Activated T-cell treated with anti-CD3 and anti-CD28 coated beads for 24 hours (primary cell): Measurements from ENCODE around the gene GDF10.

Experiments
- DNase-seq: peaks from one replicate; pipeline ENCODE4 v3.0.0-alpha.2; 2020; ENCODE audit warnings: low read depth

The GDF10 gene

DNA sequence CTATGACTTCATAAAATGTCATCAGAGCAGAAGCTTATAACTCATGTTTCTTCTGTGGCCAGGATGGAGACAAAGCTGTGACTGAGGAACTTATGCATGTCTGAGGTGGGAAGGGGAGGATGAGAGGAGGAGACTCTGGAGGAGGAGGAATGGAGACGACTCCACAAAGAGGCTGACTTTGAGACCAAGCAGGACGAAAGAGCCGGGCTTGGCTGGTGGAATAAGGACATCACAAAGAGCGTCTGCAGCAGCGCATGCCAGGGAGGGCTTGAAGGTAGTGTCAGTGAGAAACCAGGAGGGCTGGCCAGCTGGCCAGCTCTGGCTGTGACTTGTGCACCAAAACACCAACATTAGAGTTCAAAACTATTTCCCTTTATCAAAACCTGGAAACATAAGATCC lies 16.1 kb downstream of the GDF10 start:
- DNase-seq: no peak

GRCh38 chr10:47317251-47317650 lies 17.3 kb downstream of the GDF10 start:
- DNase-seq: no peak

DNA sequence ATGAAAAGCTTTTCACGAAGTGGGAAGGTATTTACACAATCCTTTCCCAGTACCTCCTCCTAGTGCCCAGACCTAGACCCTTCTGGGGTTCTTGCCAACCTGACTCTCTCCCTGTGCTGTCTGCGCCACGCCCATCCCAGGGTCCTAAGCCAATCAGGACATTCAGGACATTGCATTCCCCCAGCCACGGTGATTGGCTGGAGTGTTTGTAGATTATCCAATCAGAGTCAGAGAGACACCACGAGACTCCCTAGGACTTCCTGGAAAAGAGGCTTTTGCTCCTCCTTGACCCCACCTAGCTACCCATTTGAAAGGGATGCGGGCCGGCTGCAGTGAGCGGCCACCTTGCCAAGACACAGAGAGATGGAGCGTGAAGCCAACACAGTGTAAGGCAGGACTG lies 18.7 kb downstream of the GDF10 start:
- DNase-seq: no peak

DNA sequence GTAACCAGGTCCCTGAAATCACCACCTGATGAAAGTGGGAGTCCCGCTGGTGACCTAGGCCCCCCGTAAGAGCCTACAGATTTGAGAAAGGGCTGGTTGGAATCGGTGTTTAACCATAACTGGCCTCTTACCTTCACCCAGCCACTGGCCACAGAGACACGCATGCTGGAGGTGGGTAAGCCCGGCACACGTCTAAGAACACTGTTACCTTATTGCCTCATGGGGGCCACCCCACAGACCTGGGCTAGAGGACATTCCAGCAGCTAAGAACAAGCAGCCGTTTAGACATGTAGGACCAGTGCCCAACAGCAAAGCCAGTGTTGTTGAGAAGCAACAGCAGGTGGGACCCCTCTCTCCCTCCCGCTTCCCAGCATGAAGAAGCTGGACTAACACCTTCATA lies 19.8 kb downstream of the GDF10 start:
- no peak for DNase-seq

GRCh38 chr10:47320812-47321211 lies 20.8 kb downstream of the GDF10 start:
- no peak for DNase-seq

- DNase-seq: no peak
These were observed 21.7 kb downstream of the GDF10 start for GRCh38 chr10:47321521-47322195.

DNA sequence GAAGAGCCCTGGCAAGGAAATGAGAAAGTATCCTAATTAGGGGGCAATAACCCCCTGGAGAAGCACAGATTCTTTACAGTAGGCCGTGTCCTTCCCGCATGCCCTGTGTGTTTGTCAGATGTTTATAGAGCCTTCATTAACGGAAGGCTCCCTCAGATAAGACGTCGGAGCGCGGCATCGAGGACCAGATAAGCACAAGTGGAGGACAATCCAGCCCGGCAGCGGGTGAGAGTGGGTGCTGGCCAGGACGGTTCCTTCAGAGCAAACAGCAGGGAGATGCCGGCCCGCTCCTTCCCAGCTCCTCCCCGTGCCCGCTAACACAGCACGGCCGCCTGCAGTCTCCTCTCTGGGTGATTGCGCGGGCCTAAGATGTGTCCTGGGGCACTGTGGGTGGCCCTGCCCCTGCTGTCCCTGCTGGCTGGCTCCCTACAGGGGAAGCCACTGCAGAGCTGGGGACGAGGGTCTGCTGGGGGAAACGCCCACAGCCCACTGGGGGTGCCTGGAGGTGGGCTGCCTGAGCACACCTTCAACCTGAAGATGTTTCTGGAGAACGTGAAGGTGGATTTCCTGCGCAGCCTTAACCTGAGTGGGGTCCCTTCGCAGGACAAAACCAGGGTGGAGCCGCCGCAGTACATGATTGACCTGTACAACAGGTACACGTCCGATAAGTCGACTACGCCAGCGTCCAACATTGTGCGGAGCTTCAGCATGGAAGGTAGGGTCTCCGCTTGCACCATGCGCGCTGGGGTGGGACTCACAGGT lies 22.5 kb downstream of the GDF10 start, which contains the start of gene GDF2:
Gene GDF2 (plus strand): TSS at position 155 of the 762 bp plus-strand sequence. CDS start 215 bp downstream, at position 370.
- no peak for DNase-seq

GRCh38 chr10:47323087-47323486 lies 23.1 kb downstream of the GDF10 start:
- DNase-seq: no peak

DNA sequence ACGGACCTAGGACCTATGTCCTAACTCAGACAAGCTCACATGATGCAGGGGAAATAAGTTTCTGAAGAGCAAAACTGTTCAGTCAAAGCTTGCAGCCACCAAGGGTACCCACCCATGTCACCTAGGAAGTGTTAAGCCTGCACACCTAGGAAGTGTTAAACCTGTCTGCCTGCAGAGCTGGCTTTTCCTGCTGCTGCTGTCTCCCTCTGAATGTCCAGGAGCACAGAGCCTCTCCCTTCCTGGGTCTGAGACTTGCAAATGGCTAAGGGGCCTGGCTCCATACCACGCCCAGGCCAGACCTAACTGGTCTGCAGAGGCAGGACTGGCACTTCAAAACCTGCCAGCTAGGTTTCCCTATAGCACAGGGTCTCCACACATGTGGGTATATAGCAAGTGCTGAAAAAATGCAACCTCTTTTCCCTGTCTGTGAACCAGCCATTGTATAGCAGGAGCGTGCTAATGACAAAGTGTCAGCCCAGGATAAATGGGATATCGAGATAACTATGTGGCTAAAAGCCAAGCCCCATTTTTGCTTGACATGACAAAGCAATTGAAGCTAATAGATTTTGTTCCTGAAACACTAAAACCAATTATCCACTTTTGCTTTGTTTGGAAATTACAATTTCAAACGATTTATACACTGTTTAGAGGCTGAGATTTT lies 23.8 kb downstream of the GDF10 start:
- DNase-seq: no peak

DNA sequence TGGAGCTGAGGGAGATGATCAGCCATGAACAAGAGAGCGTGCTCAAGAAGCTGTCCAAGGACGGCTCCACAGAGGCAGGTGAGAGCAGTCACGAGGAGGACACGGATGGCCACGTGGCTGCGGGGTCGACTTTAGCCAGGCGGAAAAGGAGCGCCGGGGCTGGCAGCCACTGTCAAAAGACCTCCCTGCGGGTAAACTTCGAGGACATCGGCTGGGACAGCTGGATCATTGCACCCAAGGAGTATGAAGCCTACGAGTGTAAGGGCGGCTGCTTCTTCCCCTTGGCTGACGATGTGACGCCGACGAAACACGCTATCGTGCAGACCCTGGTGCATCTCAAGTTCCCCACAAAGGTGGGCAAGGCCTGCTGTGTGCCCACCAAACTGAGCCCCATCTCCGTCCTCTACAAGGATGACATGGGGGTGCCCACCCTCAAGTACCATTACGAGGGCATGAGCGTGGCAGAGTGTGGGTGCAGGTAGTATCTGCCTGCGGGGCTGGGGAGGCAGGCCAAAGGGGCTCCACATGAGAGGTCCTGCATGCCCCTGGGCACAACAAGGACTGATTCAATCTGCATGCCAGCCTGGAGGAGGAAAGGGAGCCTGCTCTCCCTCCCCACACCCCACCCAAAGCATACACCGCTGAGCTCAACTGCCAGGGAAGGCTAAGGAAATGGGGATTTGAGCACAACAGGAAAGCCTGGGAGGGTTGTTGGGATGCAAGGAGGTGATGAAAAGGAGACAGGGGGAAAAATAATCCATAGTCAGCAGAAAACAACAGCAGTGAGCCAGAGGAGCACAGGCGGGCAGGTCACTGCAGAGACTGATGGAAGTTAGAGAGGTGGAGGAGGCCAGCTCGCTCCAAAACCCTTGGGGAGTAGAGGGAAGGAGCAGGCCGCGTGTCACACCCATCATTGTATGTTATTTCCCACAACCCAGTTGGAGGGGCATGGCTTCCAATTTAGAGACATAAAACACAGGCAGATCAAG lies 25.6 kb downstream of the GDF10 start:
- no peak for DNase-seq

DNA sequence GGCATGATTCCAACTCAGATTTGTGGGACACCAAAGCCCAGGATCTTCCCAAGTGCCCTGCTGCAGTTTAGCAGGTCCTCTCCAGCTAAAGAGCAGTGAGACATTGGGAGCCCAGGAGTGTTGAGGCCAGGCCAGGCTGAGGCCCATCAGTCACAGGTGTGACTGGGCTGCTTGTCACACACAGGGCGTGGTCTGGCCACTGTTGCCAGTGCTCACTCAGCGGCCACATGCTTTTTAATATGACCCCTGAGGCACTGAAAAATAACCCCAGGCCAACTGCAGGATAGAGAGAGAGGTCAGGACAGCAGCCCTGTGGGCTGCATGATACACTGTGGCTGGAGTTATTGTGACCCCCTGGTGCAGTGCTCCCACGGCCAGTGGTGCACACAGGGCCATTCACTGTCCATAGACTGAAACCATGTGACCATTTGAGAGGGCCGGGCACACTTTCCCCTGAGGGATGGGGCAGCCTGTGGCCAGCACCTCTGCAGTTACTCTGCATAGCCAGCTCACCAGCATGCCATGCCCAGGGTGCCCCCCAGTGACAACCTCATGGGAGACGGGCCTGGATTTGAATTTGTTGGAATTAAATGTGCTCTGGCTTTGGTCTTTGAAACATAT lies 26.4 kb downstream of the GDF10 start:
- no peak for DNase-seq

- no peak for DNase-seq
These were observed 26.9 kb downstream of the GDF10 start for GRCh38 chr10:47326927-47327330.

DNA sequence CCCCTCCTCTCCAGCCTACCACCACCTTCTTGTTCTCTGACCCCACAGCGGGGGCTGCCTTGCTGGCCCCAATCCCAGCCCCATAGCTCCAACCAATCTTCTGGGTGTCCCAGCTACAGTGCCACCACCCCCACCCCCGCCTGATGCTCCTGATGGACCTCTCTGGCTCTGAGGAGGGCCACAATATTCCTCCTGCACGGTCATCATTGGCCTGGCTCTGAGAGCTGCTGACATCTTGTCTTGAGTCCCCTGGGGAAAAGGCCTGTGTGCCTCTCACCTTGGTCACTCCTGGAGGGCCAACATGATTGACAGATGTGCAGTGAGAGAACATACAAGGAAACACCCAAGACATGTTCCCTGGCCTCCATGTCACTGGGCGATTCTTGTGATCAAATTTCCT lies 29.9 kb downstream of the GDF10 start:
- no peak for DNase-seq

DNA sequence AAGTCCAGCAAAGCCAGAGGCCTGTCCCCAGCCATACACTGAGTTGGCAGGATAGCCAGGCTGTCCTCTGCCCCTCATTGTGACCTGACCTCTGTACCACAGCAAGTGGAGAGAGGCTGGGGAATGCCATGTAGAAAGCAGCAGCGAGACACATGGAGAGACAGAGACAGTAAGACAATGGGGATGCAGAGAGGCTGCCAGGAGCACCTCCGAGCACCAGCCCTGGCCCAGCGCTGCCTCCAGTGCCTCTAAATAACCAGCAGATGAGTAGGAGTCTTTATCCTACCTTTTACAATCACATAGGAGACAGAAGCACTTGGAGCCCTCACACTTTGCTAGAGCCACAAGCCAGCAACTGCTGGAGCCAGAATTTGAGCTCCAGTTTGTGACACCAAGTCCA lies 30.4 kb downstream of the GDF10 start:
- DNase-seq: no peak

DNA sequence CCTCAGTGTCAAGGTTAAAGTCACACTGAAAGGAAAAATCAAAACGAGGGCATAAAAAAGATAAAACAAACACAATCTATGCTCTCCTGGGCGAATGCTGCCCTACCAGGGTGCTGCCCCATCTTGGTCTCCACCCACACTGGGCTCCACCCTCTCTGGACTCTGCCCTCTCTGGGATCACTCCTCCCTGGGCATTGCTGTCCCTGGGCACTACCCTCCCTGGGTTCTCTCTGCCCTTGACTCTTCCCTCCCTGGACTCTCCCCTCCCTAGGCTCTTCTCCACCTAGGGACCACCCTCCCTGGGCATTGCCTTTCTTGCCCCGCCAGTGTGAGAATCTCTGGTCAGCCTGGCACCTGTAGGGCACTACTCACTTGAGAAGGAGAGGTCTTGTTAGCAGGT lies 30.8 kb downstream of the GDF10 start:
- DNase-seq: no peak

GRCh38 chr10:47331491-47331890 lies 31.5 kb downstream of the GDF10 start:
- no peak for DNase-seq

GRCh38 chr10:47331954-47332353 lies 32.0 kb downstream of the GDF10 start:
- DNase-seq: no peak

DNA sequence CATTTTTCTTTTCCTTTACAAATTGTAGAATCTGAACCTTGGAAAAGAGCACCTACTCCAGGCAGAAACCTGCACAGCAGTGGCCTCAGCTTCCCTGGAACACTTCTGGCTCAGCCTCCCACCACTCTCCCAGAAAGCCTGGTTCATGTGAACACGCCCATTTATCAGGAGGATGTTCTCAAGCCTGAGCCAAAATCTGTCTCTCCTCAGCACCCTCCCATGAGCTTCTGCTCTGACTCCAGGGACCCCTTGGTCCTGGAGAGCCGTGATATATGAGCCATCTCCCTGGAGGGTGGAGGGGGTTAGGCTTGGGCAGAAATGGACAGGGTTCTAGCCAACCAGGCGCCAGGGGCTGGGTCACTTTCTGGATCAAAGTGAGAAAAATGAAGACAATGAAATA lies 32.4 kb downstream of the GDF10 start:
- no peak for DNase-seq

DNA sequence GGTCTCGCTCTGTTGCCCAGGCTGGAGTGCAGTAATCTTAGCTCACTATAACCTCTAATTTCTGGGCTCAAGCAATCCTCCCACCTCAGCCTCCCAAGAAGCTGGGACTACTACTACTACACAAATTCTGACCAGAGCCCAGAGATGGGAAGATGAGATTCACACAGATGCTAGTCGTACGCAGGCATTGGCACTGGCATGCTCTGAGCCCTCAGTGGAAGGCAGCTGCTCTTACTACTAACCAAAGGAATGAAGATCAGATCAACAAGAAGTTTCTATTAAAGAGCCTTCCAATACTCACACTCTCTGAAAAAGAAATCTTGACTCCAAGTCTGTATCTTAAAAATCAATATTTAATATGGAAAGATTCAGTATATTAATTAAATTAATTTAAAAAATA lies 32.9 kb downstream of the GDF10 start:
- DNase-seq: no peak

- no peak for DNase-seq
These were observed 33.5 kb downstream of the GDF10 start for GRCh38 chr10:47333532-47333931.

- no peak for DNase-seq
These were observed 34.7 kb downstream of the GDF10 start for GRCh38 chr10:47334466-47335295.
